OCI-LY3 (cell line): Measurements from ENCODE around the gene HADHB.
A peak's percentile ranks its signal among the peaks of the same experiment; 100 is the strongest.

Experiments used
- CTCF ChIP-seq: fragments of 200-600, 300-600 bp; sonication (generic); IDR thresholded peaks from 2 replicates; pipeline ENCODE4 v1.5.1; 2014; ENCODE audit warnings: antibody characterized with exemption, low read length, low read depth
- EZH2phosphoT487 ChIP-seq: fragments of 200-600 bp; shearing (Covaris generic); IDR thresholded peaks from 2 replicates; pipeline ENCODE4 v1.6.1; 2018; ENCODE audit warnings: antibody characterized with exemption, mixed run types, low read depth

GRCh38 chr2:26244309-26245230, at the start of gene HADHB, which contains the start of gene HADHA:
- peak; percentile 14 for TF ChIP-seq CTCF
- TF ChIP-seq EZH2phosphoT487, result no peak
